PC-9 (cell line): Measurements from ENCODE around the gene UVRAG.

Experiments
- EZH2 ChIP-seq: fragments of 200-600 bp; sonication (generic); IDR thresholded peaks from 2 replicates; pipeline ENCODE4 v1.8.0; 2017; ENCODE audit warnings: antibody characterized with exemption, low read depth
- TF ChIP-seq, protein P1 (sequence below): fragments of 200-600 bp; sonication (generic); conservative IDR thresholded peaks from 2 replicates; pipeline ENCODE4 v1.6.1; 2017; ENCODE audit warnings: mixed run types, antibody characterized with exemption, mild to moderate bottlenecking, moderate library complexity

DNA sequence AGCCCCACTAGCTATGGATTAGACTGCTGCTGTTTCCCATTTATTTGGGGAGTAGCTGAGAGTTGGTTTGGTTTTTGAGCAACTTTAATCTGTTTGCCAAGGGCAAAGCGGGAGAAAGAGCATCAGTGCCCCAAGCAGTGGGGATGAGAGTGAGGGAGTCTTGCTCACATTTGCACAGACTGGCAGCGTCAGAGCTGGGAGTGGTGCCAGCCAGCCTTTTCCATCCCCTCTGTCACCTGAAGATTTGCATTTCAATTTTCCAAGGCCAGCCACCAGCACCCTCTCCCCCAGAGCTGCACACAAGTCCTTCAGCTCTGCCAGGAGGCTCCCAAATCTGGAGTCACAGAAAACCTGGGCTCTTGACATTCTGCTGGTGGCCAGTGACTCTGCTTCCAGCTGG, 21.0 kb upstream of the UVRAG start:
- TF ChIP-seq, protein P1, sequence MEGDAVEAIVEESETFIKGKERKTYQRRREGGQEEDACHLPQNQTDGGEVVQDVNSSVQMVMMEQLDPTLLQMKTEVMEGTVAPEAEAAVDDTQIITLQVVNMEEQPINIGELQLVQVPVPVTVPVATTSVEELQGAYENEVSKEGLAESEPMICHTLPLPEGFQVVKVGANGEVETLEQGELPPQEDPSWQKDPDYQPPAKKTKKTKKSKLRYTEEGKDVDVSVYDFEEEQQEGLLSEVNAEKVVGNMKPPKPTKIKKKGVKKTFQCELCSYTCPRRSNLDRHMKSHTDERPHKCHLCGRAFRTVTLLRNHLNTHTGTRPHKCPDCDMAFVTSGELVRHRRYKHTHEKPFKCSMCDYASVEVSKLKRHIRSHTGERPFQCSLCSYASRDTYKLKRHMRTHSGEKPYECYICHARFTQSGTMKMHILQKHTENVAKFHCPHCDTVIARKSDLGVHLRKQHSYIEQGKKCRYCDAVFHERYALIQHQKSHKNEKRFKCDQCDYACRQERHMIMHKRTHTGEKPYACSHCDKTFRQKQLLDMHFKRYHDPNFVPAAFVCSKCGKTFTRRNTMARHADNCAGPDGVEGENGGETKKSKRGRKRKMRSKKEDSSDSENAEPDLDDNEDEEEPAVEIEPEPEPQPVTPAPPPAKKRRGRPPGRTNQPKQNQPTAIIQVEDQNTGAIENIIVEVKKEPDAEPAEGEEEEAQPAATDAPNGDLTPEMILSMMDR = no peak
- no peak for TF ChIP-seq EZH2
